ENCODE results near the gene ZNF593OS. TPM values are rescaled to one million over a fixed set of nuclear protein-coding genes. Genes with fewer than 3 reads are reported as not detected.

ZNF593OS gene
- total and polyA plus RNA-seq, 2 of the 8 experiments (the other 6 are each of a cell fraction or from before 2014, with no cell fraction given) = not detected

- H3K27me3 ChIP-seq (replicated peaks in 1 of 4; ENCODE audit: control insufficient read depth in 3 of 4, extremely low read depth in 1 of 4, insufficient read depth in 3 of 4, low read length in 3 of 4) = no peaks in the 10 kb centered on the region
- no peak overlapping the region for H3K27ac ChIP-seq (ENCODE audit: low read depth, low read length)
- H3K4ac ChIP-seq (replicated peaks; ENCODE audit: insufficient read length, low read depth, low read length) = no peak overlapping the region
- H3K79me1 ChIP-seq (ENCODE audit: low read depth, low read length) = no peaks in the 10 kb centered on the region
- no peaks in the 10 kb centered on the region for H3K9me3 ChIP-seq (ENCODE audit: insufficient read depth in 2 of 2, low read depth in 1 of 2, low read length in 1 of 2)
- no peak overlapping the region for H3K4me2 ChIP-seq (ENCODE audit: insufficient read depth in 1 of 2, low read depth in 2 of 2, low read length in 2 of 2)
- ChIA-PET POLR2A (ENCODE audit: partially characterized antibody) (no interaction called here), CTCF (ENCODE audit: partially characterized antibody) (no interaction called here)
- H3K36me3 ChIP-seq (ENCODE audit: control insufficient read depth in 2 of 4, insufficient read depth in 4 of 4, low read length in 3 of 4) = no peaks in the 10 kb centered on the region
- H4K20me1 ChIP-seq (replicated peaks in 1 of 2; ENCODE audit: control insufficient read depth in 1 of 2, insufficient read depth in 2 of 2, low read length in 2 of 2) = no peaks in the 10 kb centered on the region
- H4K91ac ChIP-seq (replicated peaks; ENCODE audit: insufficient read length, low read length) = no peak overlapping the region
- TF ChIP-seq RAD21 (IDR thresholded peaks at IDR 0.05 in 1 of 2, conservative IDR thresholded peaks at IDR 0.05 in 1 of 2; ENCODE audit: low read depth in 2 of 2, low read length in 2 of 2) (no peak), JUND (IDR thresholded peaks at IDR 0.05; ENCODE audit: low read length) (no peak), ATF3 (IDR thresholded peaks at IDR 0.05; ENCODE audit: insufficient read depth, low read depth, low read length) (no peak), POLR2A (IDR thresholded peaks at IDR 0.05; ENCODE audit: control extremely low read depth in 1 of 2, low read depth in 2 of 2, low read length in 2 of 2) (no peak), GTF2F1 (IDR thresholded peaks at IDR 0.05; ENCODE audit: borderline replicate concordance, low read depth, low read length) (no peak), EZH2 (IDR thresholded peaks at IDR 0.05; ENCODE audit: low read depth, low read length, severe bottlenecking) (no peak), NANOG (IDR thresholded peaks at IDR 0.05; ENCODE audit: insufficient read depth, low read depth, low read length, poor library complexity, severe bottlenecking) (no peak), TBP (IDR thresholded peaks at IDR 0.05; ENCODE audit: low read depth, low read length) (no peak), CTBP2 (IDR thresholded peaks at IDR 0.05; ENCODE audit: borderline replicate concordance, insufficient read depth, insufficient read length, low read length) (no peak), KDM5A (IDR thresholded peaks at IDR 0.05; ENCODE audit: low read length) (no peak)
- H3K56ac ChIP-seq (replicated peaks; ENCODE audit: insufficient read length, low read depth, low read length) = no peak overlapping the region
- FAIRE-seq (no peak), DNase-seq (ENCODE audit: low read depth in 1 of 2, low spot score in 2 of 2) (no peak)
- no peak overlapping the region for H3K18ac ChIP-seq (ENCODE audit: extremely low read depth, low read length)
- H2BK20ac ChIP-seq (ENCODE audit: low read length) = no peak overlapping the region
- H2BK120ac ChIP-seq (replicated peaks; ENCODE audit: low read depth, low read length) = no peak overlapping the region
- 94% methylated on average over 3 of the region's 3 CpGs; no CpG with 5 or more reads in 1 of the 2 experiments for WGBS, 2 experiments (ENCODE audit: extremely low coverage in 1 of 2, insufficient coverage in 1 of 2, insufficient read length in 1 of 2, insufficient replicate concordance in 2 of 2, low coverage in 1 of 2, low lambda C conversion rate in 2 of 2, missing lambda C conversion rate in 1 of 2)
- H3K4me1 ChIP-seq (replicated peaks in 1 of 4; ENCODE audit: control insufficient read depth in 3 of 4, insufficient read depth in 4 of 4, low read length in 3 of 4) = no peaks in the 10 kb centered on the region
- H3K23me2 ChIP-seq (ENCODE audit: low read depth, low read length) = no peaks in the 10 kb centered on the region
- H3K79me2 ChIP-seq (ENCODE audit: control insufficient read depth in 1 of 2, insufficient read depth in 2 of 2, low read length in 2 of 2) = no peaks in the 10 kb centered on the region
- no peak overlapping the region for H2BK5ac ChIP-seq (ENCODE audit: low read depth, low read length)
- no peak overlapping the region for H2BK12ac ChIP-seq (ENCODE audit: low read depth, low read length)
- H4K8ac ChIP-seq (ENCODE audit: extremely low read depth, insufficient read depth, low read length) = no peak overlapping the region
- H3K23ac ChIP-seq (ENCODE audit: insufficient read length) = no peak overlapping the region
- no peak overlapping the region for H3K9ac ChIP-seq (replicated peaks in 1 of 4; ENCODE audit: extremely low read depth in 1 of 4, low read depth in 3 of 4, low read length in 3 of 4)
- H2AK5ac ChIP-seq (ENCODE audit: low read depth, low read length) = no peak overlapping the region
- H2AFZ ChIP-seq (ENCODE audit: low read length) = no peak overlapping the region
- no peak overlapping the region for H4K5ac ChIP-seq (ENCODE audit: insufficient read length, low read depth, low read length)
- H3K4me3 ChIP-seq (ENCODE audit: extremely low read depth in 1 of 4, insufficient read depth in 2 of 4, low read depth in 3 of 4, low read length in 4 of 4) = no peak overlapping the region
- H2BK15ac ChIP-seq (ENCODE audit: low read length) = no peak overlapping the region
- H3K14ac ChIP-seq (ENCODE audit: insufficient read length) = no peak overlapping the region
Observed at GRCh38 chr1:26134466-26134865, 37.2 kb downstream of the ZNF593OS start.

Data from H1 (cell line).